OCI-LY3 (cell line): ENCODE measurements around the gene GARS1.

Experiments used
- H2AFZ ChIP-seq: fragments of 200-600, 300-600 bp; shearing (Covaris generic); 2 replicates; pipeline ENCODE4 v1.6.0; 2014; ENCODE audit warnings: antibody characterized with exemption, low read depth, low read length
- H3K27ac ChIP-seq: fragments of 200-600, 300-600 bp; sonication (generic); 2 replicates; pipeline ENCODE4 v1.5.1; 2014; ENCODE audit warnings: mild to moderate bottlenecking, low read length, moderate library complexity, mixed read lengths
- H3K27me3 ChIP-seq: fragments of 200-600, 300-600 bp; sonication (generic); 2 replicates; pipeline ENCODE4 v1.6.1; 2014; ENCODE audit warnings: low read depth, low read length, mixed read lengths
- H3K36me3 ChIP-seq: fragments of 200-600, 300-600 bp; sonication (generic); replicated peaks from 2 replicates; pipeline ENCODE3; 2014; ENCODE audit warnings: low read depth, low read length, mixed read lengths
- H3K4me1 ChIP-seq: fragments of 300-600, 200-600 bp; sonication (generic); 2 replicates; pipeline ENCODE4 v1.6.1; 2014; ENCODE audit warnings: low read length, mixed read lengths
- H3K4me2 ChIP-seq: fragments of 200-600, 300-600 bp; sonication (generic); 2 replicates; pipeline ENCODE4 v1.6.1; 2014; ENCODE audit warnings: low read length, mixed read lengths
- H3K4me3 ChIP-seq: fragments of 300-600, 200-600 bp; sonication (generic); 2 replicates; pipeline ENCODE4 v1.5.1; 2014; ENCODE audit warnings: antibody characterized with exemption, mild to moderate bottlenecking, low read length, moderate library complexity
- H3K79me2 ChIP-seq: fragments of 300-600, 200-600 bp; shearing (Covaris generic); 2 replicates; pipeline ENCODE4 v1.6.1; 2014; ENCODE audit warnings: mild to moderate bottlenecking, low read length, mixed read lengths
- H3K9ac ChIP-seq: fragments of 300-600, 200-600 bp; shearing (Covaris generic); 2 replicates; pipeline ENCODE4 v1.6.0; 2014; ENCODE audit warnings: mild to moderate bottlenecking, low read length, moderate library complexity
- H3K9me3 ChIP-seq: fragments of 200-600, 300-600 bp; shearing (Covaris generic); 2 replicates; pipeline ENCODE4 v1.6.1; 2014; ENCODE audit warnings: low read length, mixed read lengths; ENCODE audit not compliant: insufficient read depth
- H4K20me1 ChIP-seq: fragments of 200-600, 300-600 bp; sonication (generic); 2 replicates; pipeline ENCODE4 v1.6.1; 2016; ENCODE audit warnings: low read length, mixed read lengths; ENCODE audit not compliant: insufficient read depth
- CTCF ChIP-seq: fragments of 200-600, 300-600 bp; sonication (generic); IDR thresholded peaks from 2 replicates; pipeline ENCODE4 v1.5.1; 2014; ENCODE audit warnings: antibody characterized with exemption, low read length, low read depth
- EZH2phosphoT487 ChIP-seq: fragments of 200-600 bp; shearing (Covaris generic); IDR thresholded peaks from 2 replicates; pipeline ENCODE4 v1.6.1; 2018; ENCODE audit warnings: antibody characterized with exemption, mixed run types, low read depth

The GARS1 gene

GRCh38 chr7:30642789-30643188 is 48.1 kb downstream of the GARS1 start:
- no peak for TF ChIP-seq CTCF
- no peak for TF ChIP-seq EZH2phosphoT487
- Histone ChIP-seq H3K4me1 (no peaks in the 10 kb centered on the region), H2AFZ (no peak overlapping the region), H3K4me3 (no peak overlapping the region), H3K27me3 (no peaks in the 10 kb centered on the region), H3K9ac (no peak overlapping the region), H4K20me1 (0 out of 2 replicates have a peak, but pooled peaks cover 5% of the 10 kb centered on the region), H3K4me2 (no peak overlapping the region), H3K9me3 (no peaks in the 10 kb centered on the region), H3K27ac (no peak overlapping the region), H3K36me3 (peaks cover 6% of the 10 kb centered on the region), H3K79me2 (no peaks in the 10 kb centered on the region)

- Histone ChIP-seq H3K4me3 (no peak overlapping the region), H2AFZ (no peak overlapping the region), H3K79me2 (no peaks in the 10 kb centered on the region), H3K27me3 (no peaks in the 10 kb centered on the region), H3K4me1 (no peaks in the 10 kb centered on the region), H3K9me3 (no peaks in the 10 kb centered on the region), H3K36me3 (peaks cover 6% of the 10 kb centered on the region), H3K9ac (no peak overlapping the region), H3K27ac (no peak overlapping the region), H4K20me1 (0 out of 2 replicates have a peak, but pooled peaks cover 5% of the 10 kb centered on the region), H3K4me2 (no peak overlapping the region)
- no peak for TF ChIP-seq CTCF
- no peak for TF ChIP-seq EZH2phosphoT487
Measured at GRCh38 chr7:30644286-30644955, 49.7 kb downstream of the GARS1 start.

GRCh38 chr7:30645661-30646060 is 51.0 kb downstream of the GARS1 start:
- H3K9ac ChIP-seq: no peak overlapping the region
- no peak overlapping the region for H3K4me3 ChIP-seq
- H4K20me1 ChIP-seq: 0 out of 2 replicates have a peak, but pooled peaks cover 5% of the 10 kb centered on the region
- no peak overlapping the region for H2AFZ ChIP-seq
- H3K27me3 ChIP-seq: no peaks in the 10 kb centered on the region
- H3K79me2 ChIP-seq: no peaks in the 10 kb centered on the region
- H3K4me1 ChIP-seq: no peaks in the 10 kb centered on the region
- H3K36me3 ChIP-seq: peaks cover 6% of the 10 kb centered on the region
- no peak overlapping the region for H3K27ac ChIP-seq
- no peak for TF ChIP-seq EZH2phosphoT487
- TF ChIP-seq CTCF: no peak
- no peaks in the 10 kb centered on the region for H3K9me3 ChIP-seq
- H3K4me2 ChIP-seq: no peak overlapping the region

- TF ChIP-seq EZH2phosphoT487 (no peak), CTCF (no peak)
- Histone ChIP-seq H4K20me1 (0 out of 2 replicates have a peak, but pooled peaks cover 5% of the 10 kb centered on the region), H3K4me3 (no peak overlapping the region), H3K4me2 (no peak overlapping the region), H3K79me2 (no peaks in the 10 kb centered on the region), H2AFZ (no peak overlapping the region), H3K27me3 (no peaks in the 10 kb centered on the region), H3K36me3 (peaks cover 6% of the 10 kb centered on the region), H3K4me1 (no peaks in the 10 kb centered on the region), H3K9me3 (no peaks in the 10 kb centered on the region), H3K9ac (no peak overlapping the region), H3K27ac (no peak overlapping the region)
Measured at GRCh38 chr7:30646154-30646553, 51.5 kb downstream of the GARS1 start.
